NCI-H2196 (cell line): ENCODE results near the gene TMPRSS2.

Experiments
- DNase-seq: peaks from one replicate; lab custom pipeline; 2025; ENCODE audit not compliant: unreplicated experiment; lab: John Stamatoyannopoulos, UW

Gene TMPRSS2

GRCh38 chr21:41451753-41452676 is 55.9 kb downstream of the TMPRSS2 start:
- no peak for DNase-seq

GRCh38 chr21:41449613-41450012 is 58.3 kb downstream of the TMPRSS2 start:
- no peak for DNase-seq

GRCh38 chr21:41447356-41447755 is 60.6 kb downstream of the TMPRSS2 start:
- DNase-seq: no peak

- DNase-seq: no peak
Measured at GRCh38 chr21:41446586-41446985, 61.4 kb downstream of the TMPRSS2 start.

- no peak for DNase-seq
Measured at GRCh38 chr21:41445465-41445862, 62.5 kb downstream of the TMPRSS2 start.

- no peak for DNase-seq
Measured at GRCh38 chr21:41444703-41445464, 63.1 kb downstream of the TMPRSS2 start.

- no peak for DNase-seq
Measured at GRCh38 chr21:41443562-41443961, 64.4 kb downstream of the TMPRSS2 start.

- no peak for DNase-seq
Measured at GRCh38 chr21:41442481-41443186, 65.3 kb downstream of the TMPRSS2 start.

GRCh38 chr21:41441546-41441945 is 66.4 kb downstream of the TMPRSS2 start:
- DNase-seq: no peak

GRCh38 chr21:41439248-41439647 is 68.7 kb downstream of the TMPRSS2 start:
- DNase-seq: no peak

- DNase-seq: no peak
Measured at GRCh38 chr21:41438425-41439113, 69.4 kb downstream of the TMPRSS2 start.

- no peak for DNase-seq
Measured at GRCh38 chr21:41437729-41438128, 70.2 kb downstream of the TMPRSS2 start.

GRCh38 chr21:41435706-41436105 is 72.3 kb downstream of the TMPRSS2 start:
- DNase-seq: no peak

- no peak for DNase-seq
Measured at GRCh38 chr21:41433566-41433965, 74.4 kb downstream of the TMPRSS2 start.

GRCh38 chr21:41432562-41433460 is 75.1 kb downstream of the TMPRSS2 start:
- DNase-seq: no peak

- no peak for DNase-seq
Measured at GRCh38 chr21:41431788-41432548, 76.0 kb downstream of the TMPRSS2 start.

GRCh38 chr21:41429925-41430491 is 78.0 kb downstream of the TMPRSS2 start:
- no peak for DNase-seq

GRCh38 chr21:41429305-41429704 is 78.7 kb downstream of the TMPRSS2 start:
- DNase-seq: no peak

- DNase-seq: no peak
Measured at GRCh38 chr21:41428847-41429246, 79.1 kb downstream of the TMPRSS2 start.
